ENCODE results near the gene MT2A.

Gene MT2A

GRCh38 chr16:56629531-56629930, 21.1 kb downstream of the MT2A start:
- Histone ChIP-seq H2BK15ac (replicated peaks; ENCODE audit: low read depth) (no peak overlapping the region), H3K27me3 (ENCODE audit: insufficient read depth, low read length, poor library complexity) (peaks cover 76% of the 10 kb centered on the region), H3K79me2 (ENCODE audit: control insufficient read depth, insufficient read depth, low read length) (no peaks in the 10 kb centered on the region), H3K4me2 (ENCODE audit: low read length) (no peak overlapping the region), H3K4ac (ENCODE audit: low read depth, low read length) (no peak overlapping the region), H3K9ac (ENCODE audit: low read length) (no peak overlapping the region), H3K27ac (ENCODE audit: low read depth, low read length) (no peak overlapping the region), H4K8ac (ENCODE audit: low read depth, low read length) (no peak overlapping the region), H3K36me3 (ENCODE audit: control insufficient read depth, insufficient read depth, low read length) (no peaks in the 10 kb centered on the region), H3K18ac (ENCODE audit: low read length) (no peak overlapping the region), H4K5ac (ENCODE audit: low read length) (no peak overlapping the region), H2AK5ac (ENCODE audit: low read length) (no peak overlapping the region), H3K4me3 (ENCODE audit: low read length) (no peak overlapping the region), H3K56ac (ENCODE audit: low read length) (no peak overlapping the region), H2BK120ac (ENCODE audit: low read depth, low read length) (no peak overlapping the region), H3K79me1 (ENCODE audit: low read length) (no peaks in the 10 kb centered on the region), H2BK5ac (ENCODE audit: low read length) (no peak overlapping the region), H3K23ac (ENCODE audit: low read length) (no peak overlapping the region), H3K4me1 (ENCODE audit: control insufficient read depth, low read depth, low read length) (no peaks in the 10 kb centered on the region)
- no CpG with 5 or more reads among the region's 3 CpGs for WGBS (ENCODE audit: extremely low coverage, insufficient coverage, low lambda C conversion rate)
- DNase-seq = no peak

DNA sequence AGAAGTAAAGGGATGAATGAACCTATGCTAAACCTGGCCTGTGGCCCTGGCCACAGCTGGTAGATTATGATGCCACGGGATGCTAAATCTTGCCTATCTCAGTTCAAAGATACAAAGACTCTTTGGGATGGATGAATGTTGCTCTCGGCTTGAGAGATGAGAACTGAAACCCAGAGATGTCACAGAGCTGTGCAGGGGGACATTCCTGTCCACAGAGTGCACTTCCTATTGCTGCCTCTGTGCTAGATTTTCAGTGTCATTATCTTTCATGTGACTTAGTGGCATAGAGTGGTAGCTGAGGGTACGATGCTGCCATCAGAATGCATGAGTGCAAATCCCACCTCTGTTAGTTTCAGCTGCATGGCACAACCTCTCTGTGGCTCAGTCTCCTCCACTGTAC, 21.8 kb downstream of the MT2A start:
- Histone ChIP-seq H3K79me1 (ENCODE audit: low read length) (no peaks in the 10 kb centered on the region), H3K9ac (ENCODE audit: low read length) (no peak overlapping the region), H3K4me3 (ENCODE audit: low read length) (no peak overlapping the region), H2AK5ac (ENCODE audit: low read length) (no peak overlapping the region), H3K4ac (ENCODE audit: low read depth, low read length) (no peak overlapping the region), H3K56ac (ENCODE audit: low read length) (no peak overlapping the region), H3K27ac (ENCODE audit: low read depth, low read length) (no peak overlapping the region), H2BK15ac (replicated peaks; ENCODE audit: low read depth) (no peak overlapping the region), H3K79me2 (ENCODE audit: control insufficient read depth, insufficient read depth, low read length) (no peaks in the 10 kb centered on the region), H3K18ac (ENCODE audit: low read length) (no peak overlapping the region), H2BK5ac (ENCODE audit: low read length) (no peak overlapping the region), H4K8ac (ENCODE audit: low read depth, low read length) (no peak overlapping the region), H3K23ac (ENCODE audit: low read length) (no peak overlapping the region), H3K4me1 (ENCODE audit: control insufficient read depth, low read depth, low read length) (no peaks in the 10 kb centered on the region), H2BK120ac (ENCODE audit: low read depth, low read length) (no peak overlapping the region), H4K5ac (ENCODE audit: low read length) (no peak overlapping the region), H3K4me2 (ENCODE audit: low read length) (no peak overlapping the region), H3K36me3 (ENCODE audit: control insufficient read depth, insufficient read depth, low read length) (no peaks in the 10 kb centered on the region), H3K27me3 (ENCODE audit: insufficient read depth, low read length, poor library complexity) (peaks cover 77% of the 10 kb centered on the region)
- DNase-seq = no peak
- WGBS (ENCODE audit: extremely low coverage, insufficient coverage, low lambda C conversion rate) = no CpG with 5 or more reads among the region's 3 CpGs

- Histone ChIP-seq H3K79me1 (ENCODE audit: low read length) (no peaks in the 10 kb centered on the region), H3K56ac (ENCODE audit: low read length) (no peak overlapping the region), H3K4me1 (ENCODE audit: control insufficient read depth, low read depth, low read length) (no peaks in the 10 kb centered on the region), H3K36me3 (ENCODE audit: control insufficient read depth, insufficient read depth, low read length) (no peaks in the 10 kb centered on the region), H2BK15ac (replicated peaks; ENCODE audit: low read depth) (no peak overlapping the region), H3K27ac (ENCODE audit: low read depth, low read length) (no peak overlapping the region), H4K5ac (ENCODE audit: low read length) (no peak overlapping the region), H3K23ac (ENCODE audit: low read length) (no peak overlapping the region), H2BK5ac (ENCODE audit: low read length) (no peak overlapping the region), H3K4ac (ENCODE audit: low read depth, low read length) (no peak overlapping the region), H2BK120ac (ENCODE audit: low read depth, low read length) (no peak overlapping the region), H2AK5ac (ENCODE audit: low read length) (no peak overlapping the region), H3K27me3 (ENCODE audit: insufficient read depth, low read length, poor library complexity) (peaks cover 77% of the 10 kb centered on the region), H3K18ac (ENCODE audit: low read length) (no peak overlapping the region), H3K79me2 (ENCODE audit: control insufficient read depth, insufficient read depth, low read length) (no peaks in the 10 kb centered on the region), H4K8ac (ENCODE audit: low read depth, low read length) (no peak overlapping the region), H3K9ac (ENCODE audit: low read length) (no peak overlapping the region), H3K4me2 (ENCODE audit: low read length) (no peak overlapping the region), H3K4me3 (ENCODE audit: low read length) (no peak overlapping the region)
- DNase-seq = no peak
- WGBS (ENCODE audit: extremely low coverage, insufficient coverage, low lambda C conversion rate) = no CpG with 5 or more reads among the region's 10 CpGs
Measured at GRCh38 chr16:56631197-56631596, 22.8 kb downstream of the MT2A start.

DNA sequence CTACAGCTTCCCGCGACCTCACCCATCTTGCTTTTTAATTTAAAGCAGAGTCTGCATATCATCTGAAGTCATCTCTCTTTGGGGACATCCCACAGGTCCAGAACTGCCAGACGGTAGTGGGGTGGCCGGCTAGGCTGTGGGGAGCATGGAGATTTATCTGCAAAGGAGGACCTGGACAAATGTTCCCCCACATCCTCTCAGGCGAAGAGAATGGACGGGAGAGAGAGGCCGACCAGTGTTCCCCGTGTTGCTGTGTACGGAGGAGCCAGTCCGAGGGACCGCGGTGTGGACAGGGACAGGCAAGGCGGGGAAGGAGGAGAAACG, 23.4 kb downstream of the MT2A start:
- H3K27me3 ChIP-seq (ENCODE audit: insufficient read depth, low read length, poor library complexity) = peaks cover 78% of the 10 kb centered on the region
- no peak overlapping the region for H3K18ac ChIP-seq (ENCODE audit: low read length)
- H2BK5ac ChIP-seq (ENCODE audit: low read length) = no peak overlapping the region

DNA sequence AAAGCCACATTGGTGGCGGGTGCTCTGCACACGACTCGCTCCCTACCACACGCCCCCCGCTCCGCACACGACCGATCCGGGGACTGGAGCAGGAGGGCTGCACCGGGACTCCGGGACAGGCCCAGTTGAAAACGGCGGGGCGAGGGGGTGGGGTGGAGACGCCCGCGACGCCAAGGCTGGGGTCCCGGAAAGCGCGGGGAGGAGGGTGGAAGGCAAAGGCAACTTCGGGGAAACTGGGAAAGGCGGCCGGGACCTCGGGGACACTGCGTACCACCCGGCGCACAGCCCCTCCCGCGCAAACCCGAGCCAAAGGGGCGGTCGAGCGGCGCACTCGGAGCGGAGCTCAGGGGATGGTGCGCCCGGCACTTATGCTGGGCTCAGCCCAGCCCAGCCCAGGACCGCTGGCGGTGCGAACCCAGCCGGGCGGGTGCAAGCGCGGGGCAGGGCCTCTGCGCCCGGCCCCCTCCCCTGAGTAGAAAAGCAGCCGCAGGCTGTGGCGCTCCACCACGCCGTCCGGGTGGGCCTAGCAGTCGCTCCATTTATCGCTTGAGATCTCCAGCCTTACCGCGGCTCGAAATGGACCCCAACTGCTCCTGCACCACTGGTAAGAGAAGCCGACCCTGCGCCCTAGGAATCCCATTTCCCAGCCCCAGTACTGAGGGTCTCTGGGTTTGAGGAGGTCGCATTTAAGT, 23.9 kb downstream of the MT2A start, which contains the start of gene MT1M:
MT1M (plus strand) TSS at position 504 of the 692 bp plus-strand sequence; CDS start at position 577, 73 bp downstream.
- no CpG with 5 or more reads among the region's 61 CpGs for WGBS (ENCODE audit: extremely low coverage, insufficient coverage, low lambda C conversion rate)

More for the DNA sequence above, 23.4 kb downstream of the MT2A start:
- no peaks in the 10 kb centered on the region for H3K79me1 ChIP-seq (ENCODE audit: low read length)
- H3K27ac ChIP-seq (ENCODE audit: low read depth, low read length) = no peak overlapping the region
- H2AK5ac ChIP-seq (ENCODE audit: low read length) = no peak overlapping the region
- peak overlapping the region; percentile 29 for H3K9ac ChIP-seq (ENCODE audit: low read length)
- peak overlapping the region; percentile 25 for H3K4me2 ChIP-seq (ENCODE audit: low read length)
- no peak overlapping the region for H3K4me3 ChIP-seq (ENCODE audit: low read length)
- WGBS (ENCODE audit: extremely low coverage, insufficient coverage, low lambda C conversion rate) = no CpG with 5 or more reads among the region's 14 CpGs
- H2BK15ac ChIP-seq (replicated peaks; ENCODE audit: low read depth) = no peak overlapping the region
- no peaks in the 10 kb centered on the region for H3K4me1 ChIP-seq (ENCODE audit: control insufficient read depth, low read depth, low read length)
- no peak overlapping the region for H4K8ac ChIP-seq (ENCODE audit: low read depth, low read length)
- no peak overlapping the region for H3K4ac ChIP-seq (ENCODE audit: low read depth, low read length)
- H3K36me3 ChIP-seq (ENCODE audit: control insufficient read depth, insufficient read depth, low read length) = no peaks in the 10 kb centered on the region
- H2BK120ac ChIP-seq (ENCODE audit: low read depth, low read length) = no peak overlapping the region
- no peaks in the 10 kb centered on the region for H3K79me2 ChIP-seq (ENCODE audit: control insufficient read depth, insufficient read depth, low read length)
- H4K5ac ChIP-seq (ENCODE audit: low read length) = no peak overlapping the region
- no peak for DNase-seq
- H3K56ac ChIP-seq (ENCODE audit: low read length) = peak overlapping the region; percentile 73
- H3K23ac ChIP-seq (ENCODE audit: low read length) = no peak overlapping the region

GRCh38 chr16:56632848-56633365, 24.5 kb downstream of the MT2A start:
- Histone ChIP-seq H3K4ac (ENCODE audit: low read depth, low read length) (no peak overlapping the region), H3K23ac (ENCODE audit: low read length) (no peak overlapping the region), H3K79me1 (ENCODE audit: low read length) (no peaks in the 10 kb centered on the region), H2BK120ac (ENCODE audit: low read depth, low read length) (no peak overlapping the region), H3K18ac (ENCODE audit: low read length) (no peak overlapping the region), H3K79me2 (ENCODE audit: control insufficient read depth, insufficient read depth, low read length) (no peaks in the 10 kb centered on the region), H2BK15ac (replicated peaks; ENCODE audit: low read depth) (no peak overlapping the region), H3K56ac (ENCODE audit: low read length) (no peak overlapping the region), H3K27ac (ENCODE audit: low read depth, low read length) (no peak overlapping the region), H3K36me3 (ENCODE audit: control insufficient read depth, insufficient read depth, low read length) (no peaks in the 10 kb centered on the region), H4K5ac (ENCODE audit: low read length) (no peak overlapping the region), H3K4me3 (ENCODE audit: low read length) (no peak overlapping the region), H3K4me1 (ENCODE audit: control insufficient read depth, low read depth, low read length) (no peaks in the 10 kb centered on the region), H2AK5ac (ENCODE audit: low read length) (no peak overlapping the region), H4K8ac (ENCODE audit: low read depth, low read length) (no peak overlapping the region), H3K4me2 (ENCODE audit: low read length) (no peak overlapping the region), H3K27me3 (ENCODE audit: insufficient read depth, low read length, poor library complexity) (peaks cover 89% of the 10 kb centered on the region), H2BK5ac (ENCODE audit: low read length) (no peak overlapping the region), H3K9ac (ENCODE audit: low read length) (no peak overlapping the region)
- WGBS (ENCODE audit: extremely low coverage, insufficient coverage, low lambda C conversion rate) = no CpG with 5 or more reads among the region's 6 CpGs
- no peak for DNase-seq

More for the DNA sequence above, 23.9 kb downstream of the MT2A start, which contains the start of gene MT1M:
- H3K4ac ChIP-seq (ENCODE audit: low read depth, low read length) = no peak within 1 kb of the TSS
- H2AK5ac ChIP-seq (ENCODE audit: low read length) = no peak within 1 kb of the TSS
- peak within 1 kb of the TSS; percentile 29 for H3K9ac ChIP-seq (ENCODE audit: low read length)
- peaks cover 83% of the 10 kb centered on the region for H3K27me3 ChIP-seq (ENCODE audit: insufficient read depth, low read length, poor library complexity)
- no peak within 1 kb of the TSS for H4K8ac ChIP-seq (ENCODE audit: low read depth, low read length)
- H3K27ac ChIP-seq (ENCODE audit: low read depth, low read length) = no peak within 1 kb of the TSS
- no peak within 1 kb of the TSS for H2BK120ac ChIP-seq (ENCODE audit: low read depth, low read length)
- no peak within 1 kb of the TSS for H4K5ac ChIP-seq (ENCODE audit: low read length)
- H3K36me3 ChIP-seq (ENCODE audit: control insufficient read depth, insufficient read depth, low read length) = no peaks in the 10 kb centered on the region
- peak within 1 kb of the TSS; percentile 25 for H3K4me2 ChIP-seq (ENCODE audit: low read length)
- no peaks in the 10 kb centered on the region for H3K79me1 ChIP-seq (ENCODE audit: low read length)
- H3K79me2 ChIP-seq (ENCODE audit: control insufficient read depth, insufficient read depth, low read length) = no peaks in the 10 kb centered on the region
- no peak within 1 kb of the TSS for H3K23ac ChIP-seq (ENCODE audit: low read length)
- H3K56ac ChIP-seq (ENCODE audit: low read length) = peak within 1 kb of the TSS; percentile 73
- no peak within 1 kb of the TSS for H3K4me3 ChIP-seq (ENCODE audit: low read length)
- H3K4me1 ChIP-seq (ENCODE audit: control insufficient read depth, low read depth, low read length) = no peaks in the 10 kb centered on the region
- H2BK5ac ChIP-seq (ENCODE audit: low read length) = no peak within 1 kb of the TSS
- no peak within 1 kb of the TSS for H2BK15ac ChIP-seq (replicated peaks; ENCODE audit: low read depth)
- peak; percentile 32 for DNase-seq
- no peak within 1 kb of the TSS for H3K18ac ChIP-seq (ENCODE audit: low read length)
